Right forelimb (tissue), 1 donor: ENCODE measurements around the gene PAFAH2.

Experiments used
- DNase-seq: peaks from one replicate; pipeline ENCODE4 v3.0.0-alpha.2; 2018

The PAFAH2 gene

DNA sequence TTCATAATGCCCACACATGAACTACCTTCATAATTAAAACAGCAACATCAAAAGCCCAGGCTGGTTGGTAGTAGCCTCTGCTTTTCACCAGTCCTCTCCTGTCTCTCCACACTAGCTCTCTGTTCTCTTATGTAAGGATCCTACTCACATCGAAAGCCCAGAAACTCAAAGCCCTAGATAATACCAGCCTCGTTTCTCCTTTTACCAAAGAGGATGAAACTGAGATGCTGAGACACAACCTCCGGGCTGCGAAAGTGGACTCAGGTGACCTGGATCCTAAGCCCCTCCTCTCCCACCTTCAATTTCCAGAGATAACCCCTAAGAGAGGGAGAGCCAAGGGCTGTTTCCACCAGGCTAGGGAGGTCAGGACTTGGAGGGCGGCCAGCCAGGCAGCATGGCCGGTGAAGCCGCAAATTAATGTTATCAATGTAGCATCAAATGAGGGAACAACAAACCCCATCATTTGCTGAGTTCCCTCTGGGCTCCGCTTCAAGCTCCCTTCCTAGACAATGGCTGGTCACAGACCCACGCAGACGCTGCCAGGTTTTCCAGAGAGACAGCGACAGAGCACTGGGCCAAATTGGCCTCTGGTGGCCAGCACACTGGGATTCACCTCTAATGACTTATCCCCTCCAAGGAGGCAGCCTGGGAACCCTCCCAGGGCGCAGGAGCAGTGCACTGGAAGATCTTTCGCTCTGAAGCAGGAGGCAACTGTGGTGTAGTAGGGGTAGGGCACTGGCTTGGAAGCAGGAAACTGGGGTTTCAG is 70.9 kb downstream of the PAFAH2 start:
- peak; percentile 50 for DNase-seq

DNA sequence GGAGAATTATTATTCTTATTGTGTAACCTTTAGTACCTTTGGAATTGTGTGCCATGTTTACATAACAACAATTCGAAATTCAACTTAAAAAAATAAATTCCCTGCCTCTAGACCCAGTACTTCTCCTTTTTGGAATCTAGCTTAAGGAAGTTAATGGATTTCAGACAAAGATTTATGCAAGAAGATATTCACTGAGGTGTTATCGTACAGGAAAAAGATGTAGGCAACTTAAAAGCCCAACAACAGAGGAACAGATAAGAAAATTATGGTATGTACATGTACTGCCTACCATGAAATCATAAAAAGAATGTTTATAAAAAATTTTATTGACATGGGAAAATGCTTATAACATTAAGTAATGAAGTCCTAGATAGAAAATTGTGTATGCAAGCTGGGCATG is 73.4 kb downstream of the PAFAH2 start:
- no peak for DNase-seq

GRCh38 chr1:25922971-25923552 is 74.8 kb downstream of the PAFAH2 start:
- peak; percentile 78 for DNase-seq

DNA sequence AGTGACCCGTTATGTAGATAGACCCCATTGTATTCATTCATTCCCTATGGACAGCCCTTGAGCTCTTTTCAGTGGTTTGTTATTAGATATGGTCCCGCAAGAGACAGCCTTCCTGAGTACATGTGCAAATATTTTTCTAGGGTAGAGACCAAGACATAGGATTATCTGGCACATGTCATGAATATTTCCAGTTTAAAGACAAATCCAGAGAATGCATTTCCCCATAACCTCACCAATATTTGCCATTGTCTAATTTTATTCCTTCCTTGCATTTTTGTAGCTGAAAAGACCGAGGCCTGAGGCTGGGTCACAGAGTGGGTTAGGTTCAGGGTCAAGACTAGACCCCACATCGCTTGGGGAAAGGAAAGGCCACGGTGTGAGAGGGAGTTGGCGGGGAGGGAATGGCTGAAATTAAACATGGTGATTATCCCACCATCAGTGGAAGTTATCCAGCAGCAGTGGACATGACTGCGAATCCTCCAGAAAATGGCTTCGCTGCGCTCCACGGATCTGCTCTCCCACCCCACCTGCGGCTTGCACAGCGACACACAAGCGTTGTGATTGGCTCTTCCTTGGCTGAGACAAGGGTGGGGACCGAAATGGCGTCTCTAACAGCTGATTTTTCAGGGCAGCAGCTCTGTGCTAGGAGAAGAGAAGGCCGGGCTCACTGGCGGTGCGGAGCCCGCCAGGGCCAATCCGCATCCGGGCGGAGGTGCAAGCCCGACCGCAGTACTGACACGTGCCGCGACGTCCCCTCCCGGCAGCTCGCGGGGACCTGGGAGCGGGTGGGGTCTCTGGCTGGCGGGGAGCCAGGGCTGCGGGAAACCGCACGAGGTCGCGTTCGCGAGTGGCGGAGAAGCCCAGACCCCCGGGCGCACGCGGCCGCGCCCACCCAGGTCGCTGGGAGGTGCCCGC is 75.5 kb downstream of the PAFAH2 start:
- no peak for DNase-seq

GRCh38 chr1:25918615-25919014 is 79.2 kb downstream of the PAFAH2 start:
- DNase-seq = no peak

DNA sequence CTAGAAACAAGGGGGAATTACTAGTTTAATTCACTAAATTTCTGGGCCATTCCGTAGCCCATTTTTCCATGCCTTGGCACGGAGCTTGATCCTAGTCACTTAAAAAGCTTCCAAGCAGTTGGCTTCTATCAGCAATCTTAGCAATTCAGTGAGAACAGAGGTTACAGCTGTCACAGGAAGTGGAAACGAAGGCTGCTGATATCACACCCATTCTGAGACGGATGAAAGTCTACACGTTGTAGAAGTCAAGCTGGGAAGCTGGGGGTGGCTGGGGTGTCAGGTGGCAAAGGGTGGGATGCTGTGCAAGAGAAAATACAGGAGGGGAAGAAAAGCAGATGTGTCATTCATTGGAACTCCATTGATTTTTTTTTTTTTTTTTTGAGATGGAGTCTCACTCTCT is 79.9 kb downstream of the PAFAH2 start:
- DNase-seq = no peak

- no peak for DNase-seq
These were observed 81.4 kb downstream of the PAFAH2 start for GRCh38 chr1:25916460-25916859.

DNA sequence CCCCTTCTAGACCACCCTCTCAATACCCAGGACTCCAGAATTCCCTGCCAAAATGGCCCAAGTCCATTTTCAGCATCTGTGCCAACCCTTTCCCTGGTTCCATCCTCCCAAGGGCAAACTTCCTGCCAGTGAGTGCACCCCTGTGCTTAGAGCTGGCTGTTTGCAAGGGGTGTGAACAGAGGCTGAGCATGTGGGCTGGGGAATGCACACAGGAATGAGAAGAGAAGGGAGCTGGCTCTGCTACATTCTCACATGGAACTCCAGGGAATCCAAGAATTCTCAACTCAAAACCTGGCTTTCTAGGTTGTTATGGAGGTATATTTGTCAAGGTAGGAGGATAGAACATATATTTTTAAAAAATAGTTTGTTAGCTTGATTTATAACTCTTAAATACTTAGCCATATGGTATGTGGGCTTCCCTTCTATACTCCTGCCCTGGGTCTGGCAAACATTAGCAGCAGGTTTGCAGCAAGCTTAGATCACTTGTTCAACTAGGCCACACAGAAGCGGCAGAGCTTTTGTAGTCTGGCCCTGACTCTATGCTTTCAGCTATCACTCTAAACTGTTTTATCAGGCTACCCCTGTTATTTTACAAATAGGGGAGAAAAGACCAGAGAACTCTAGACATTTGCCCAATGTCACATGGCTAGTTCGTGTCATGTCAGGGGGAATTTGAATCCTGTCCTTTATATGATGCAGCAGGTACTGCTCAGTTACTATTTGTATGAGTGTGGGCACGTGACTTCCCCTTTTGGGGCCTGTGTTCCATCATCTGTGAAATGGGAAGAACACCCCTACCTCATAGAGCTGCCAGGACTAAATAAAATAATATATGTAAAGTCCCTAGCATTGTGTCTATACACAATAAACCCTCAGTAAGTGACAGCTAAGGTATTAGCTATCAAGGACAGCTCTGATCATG is 83.5 kb downstream of the PAFAH2 start:
- peak; percentile 27 for DNase-seq

DNA sequence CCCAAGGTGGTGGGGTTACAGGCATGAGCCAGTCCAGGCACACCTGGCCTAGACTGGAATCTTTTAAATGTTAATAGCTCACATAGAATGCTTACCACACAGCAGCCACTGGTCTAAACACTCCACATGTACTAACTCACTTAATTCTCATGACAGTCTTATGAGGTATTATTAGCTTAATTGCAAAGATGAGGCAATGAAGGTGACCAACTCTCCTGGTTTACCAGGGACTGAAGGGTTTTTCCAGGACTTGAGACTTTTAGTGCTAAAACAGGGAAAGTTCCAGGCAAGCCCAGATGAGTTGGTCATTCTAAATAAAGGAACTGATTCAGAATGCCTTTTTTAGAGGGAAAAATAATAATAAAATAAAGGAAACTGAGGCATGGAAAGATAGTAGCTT is 84.7 kb downstream of the PAFAH2 start:
- DNase-seq = no peak

DNA sequence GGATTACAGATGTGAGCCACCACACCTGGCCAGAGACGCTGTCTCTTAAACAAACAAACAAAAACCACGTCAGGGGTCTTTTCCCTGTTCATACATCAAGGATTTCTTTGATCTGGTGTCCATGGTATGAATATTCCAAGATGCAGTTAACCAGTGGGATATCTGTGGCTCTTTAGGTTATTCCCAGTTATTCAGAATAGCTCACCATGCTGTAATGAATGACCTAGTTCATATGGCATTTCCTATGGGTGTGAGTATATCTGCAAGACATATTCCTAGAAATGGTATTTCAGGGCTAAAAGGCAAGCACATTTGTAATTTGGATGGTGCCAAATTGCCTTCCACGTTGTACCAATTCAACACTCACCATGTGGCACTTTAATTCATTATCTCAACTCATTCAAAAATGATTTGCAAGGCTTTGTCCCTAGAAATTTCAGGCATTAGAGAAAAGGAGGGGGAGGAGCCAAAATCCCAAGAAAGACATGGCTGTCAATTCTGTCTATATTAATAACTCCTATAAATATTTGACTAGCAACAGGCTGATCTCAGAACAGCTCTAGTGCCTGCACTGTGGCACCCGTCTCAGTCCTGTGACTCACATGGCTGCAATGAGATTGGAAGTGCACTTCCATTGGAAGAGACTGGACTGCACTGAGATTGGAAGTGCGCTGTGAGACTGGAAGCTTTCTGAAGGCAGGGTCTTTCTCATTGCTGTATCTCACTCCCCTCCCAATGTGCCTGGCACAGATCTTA is 85.6 kb downstream of the PAFAH2 start:
- DNase-seq = peak; percentile 2

DNA sequence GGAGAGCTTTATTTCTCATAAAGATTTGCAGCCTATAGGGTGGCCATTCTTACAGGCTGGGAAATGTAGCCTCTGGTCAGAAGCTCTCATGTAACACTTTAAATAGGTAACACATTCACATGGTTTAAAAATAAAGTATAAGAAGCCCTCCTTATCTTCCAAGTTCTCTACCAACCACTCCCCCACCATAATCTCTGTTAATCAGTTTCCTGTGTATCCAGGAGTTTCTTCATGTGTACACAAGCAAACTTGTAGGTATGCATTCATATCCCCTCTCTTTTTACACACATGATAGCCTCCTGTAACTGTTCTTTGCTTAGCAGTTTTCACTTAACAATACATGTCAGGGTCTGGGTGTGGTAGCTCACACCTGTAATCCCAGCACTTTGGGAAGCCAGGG is 86.7 kb downstream of the PAFAH2 start:
- no peak for DNase-seq
